HG03439 (cell line): ENCODE measurements around the gene ARHGEF16.

ENCODE experiments used
- ATAC-seq: cut with Tn5 transposase; IDR thresholded peaks from one replicate; pipeline ENCODE4 v1.9.1; 2021; ENCODE audit warnings: mild to moderate bottlenecking, moderate library complexity; ENCODE audit not compliant: unreplicated experiment

Gene ARHGEF16

DNA sequence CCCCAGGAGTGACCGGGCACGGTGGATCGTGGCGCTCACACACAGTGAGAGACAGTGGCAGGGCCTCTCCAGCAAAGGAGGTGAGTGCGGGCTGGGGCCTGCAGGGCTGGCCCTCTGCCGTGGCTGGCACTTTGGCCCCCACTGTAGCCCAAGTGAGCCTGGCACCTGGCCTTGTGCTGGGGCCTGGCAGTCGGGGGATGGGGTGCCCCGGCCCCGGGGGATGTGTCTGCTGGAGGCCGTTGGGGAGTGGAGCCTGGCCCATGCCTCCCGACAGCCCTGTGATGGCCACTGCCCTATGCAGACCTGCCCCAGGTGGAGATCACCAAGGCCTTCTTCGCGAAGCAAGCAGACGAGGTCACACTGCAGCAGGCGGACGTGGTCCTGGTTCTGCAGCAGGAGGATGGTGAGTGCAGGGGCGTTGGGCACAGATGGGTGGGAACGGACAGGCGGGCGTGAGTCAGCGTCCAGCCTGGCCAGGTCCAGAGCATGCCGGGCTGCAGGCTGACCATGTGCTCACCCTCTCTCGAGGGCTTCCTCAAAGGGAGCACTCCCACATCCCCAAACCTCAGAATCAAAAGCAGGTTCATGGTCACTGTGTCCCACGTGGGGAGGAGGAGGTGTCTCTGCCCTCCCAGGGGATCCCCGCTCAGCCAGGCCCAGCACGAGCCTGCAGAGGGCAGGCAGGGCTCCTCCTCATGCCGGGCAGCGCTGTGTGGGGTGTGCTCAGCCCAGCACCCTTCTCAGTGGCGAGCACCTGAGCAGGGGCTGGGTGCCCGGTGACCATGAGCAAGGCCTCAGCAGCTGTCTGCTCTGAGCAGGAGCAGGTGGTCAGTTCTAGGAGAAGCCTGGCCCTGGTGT is 25.3 kb downstream of the ARHGEF16 start:
- ATAC-seq, result no peak

DNA sequence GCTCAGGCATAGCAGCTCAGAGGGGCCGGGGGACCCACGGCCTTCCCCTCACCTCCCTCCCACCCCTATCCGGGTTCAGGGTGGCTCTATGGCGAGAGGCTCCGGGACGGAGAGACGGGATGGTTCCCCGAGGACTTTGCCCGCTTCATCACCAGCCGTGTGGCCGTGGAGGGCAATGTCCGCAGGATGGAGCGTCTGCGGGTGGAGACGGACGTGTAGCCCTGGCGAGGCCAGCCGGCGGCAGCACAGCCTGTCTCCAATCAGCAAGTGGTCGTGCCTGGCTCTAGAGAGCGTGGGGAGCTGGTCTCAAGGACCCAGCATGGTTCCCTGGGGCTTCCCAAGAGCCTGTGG is 25.9 kb downstream of the ARHGEF16 start:
- no peak for ATAC-seq

DNA sequence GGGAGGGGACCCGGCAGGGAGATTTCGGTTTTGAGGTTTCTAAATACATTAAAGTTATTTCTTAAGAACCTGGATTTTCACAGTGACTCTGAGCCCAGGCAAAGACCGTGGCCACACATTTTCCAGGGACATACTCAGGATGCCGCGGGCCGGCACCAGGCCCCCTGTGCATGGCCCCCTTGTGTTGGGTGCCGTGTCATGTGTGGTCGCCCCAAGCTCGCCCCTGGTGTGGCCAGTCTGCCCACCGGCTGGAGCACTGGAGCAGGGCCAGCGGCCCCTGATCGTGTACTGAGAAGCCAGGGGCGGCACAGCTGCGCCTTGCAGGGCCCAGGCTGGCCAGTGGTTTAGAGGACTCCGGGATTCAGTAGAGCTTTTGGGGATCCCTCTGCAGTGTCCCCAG is 26.6 kb downstream of the ARHGEF16 start:
- no peak for ATAC-seq

DNA sequence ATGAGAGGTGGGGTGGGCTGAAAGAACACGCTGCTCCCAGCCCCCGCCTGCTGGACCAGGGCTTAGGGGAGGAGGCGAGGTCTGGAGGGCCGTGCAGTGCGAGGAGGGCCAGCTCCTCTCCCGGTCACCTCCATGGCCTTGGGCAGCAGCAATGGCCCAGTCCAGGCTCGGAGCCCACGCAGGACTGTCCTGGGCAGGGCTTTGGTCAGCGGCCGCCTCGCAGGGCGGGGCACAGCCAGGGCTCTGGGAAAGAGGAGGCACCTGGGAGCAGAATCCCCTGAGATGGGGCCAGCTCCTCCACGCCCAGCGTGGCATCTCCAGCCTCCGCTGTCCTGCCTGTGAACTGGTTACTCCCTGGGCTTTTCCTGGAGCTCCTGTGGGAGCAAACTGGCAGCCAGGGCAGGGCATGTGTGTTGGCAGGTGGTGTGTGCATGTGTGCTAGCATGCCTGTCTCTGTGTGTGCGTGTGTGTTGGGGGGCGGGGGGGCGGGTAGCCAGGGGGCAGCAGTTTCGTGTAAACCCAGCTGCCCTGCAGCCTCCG is 27.4 kb downstream of the ARHGEF16 start:
- ATAC-seq, result no peak

DNA sequence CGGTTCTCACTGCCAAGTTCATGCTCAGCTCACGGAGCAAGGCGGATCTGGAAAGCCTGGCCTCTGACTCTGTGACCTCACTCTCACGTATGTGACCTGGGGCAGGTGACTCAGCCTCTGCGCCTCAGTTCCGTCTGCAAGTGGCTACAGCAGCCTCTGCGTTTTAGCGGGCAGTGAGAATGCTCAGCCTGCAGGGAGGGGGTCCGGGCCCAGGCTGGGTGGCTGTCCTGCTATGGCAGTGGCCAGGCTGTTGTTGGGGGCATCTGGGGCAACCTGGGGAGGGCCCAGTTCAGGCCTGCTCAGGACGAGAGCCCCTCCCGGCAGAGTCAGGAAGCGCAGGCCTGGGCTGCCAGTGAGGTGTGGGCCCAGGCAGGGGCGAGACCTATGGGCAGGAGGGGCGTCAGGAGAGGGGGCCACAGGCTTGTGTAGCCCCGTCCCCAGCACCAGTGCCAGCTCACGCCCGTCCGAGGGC is 27.9 kb downstream of the ARHGEF16 start:
- no peak for ATAC-seq

DNA sequence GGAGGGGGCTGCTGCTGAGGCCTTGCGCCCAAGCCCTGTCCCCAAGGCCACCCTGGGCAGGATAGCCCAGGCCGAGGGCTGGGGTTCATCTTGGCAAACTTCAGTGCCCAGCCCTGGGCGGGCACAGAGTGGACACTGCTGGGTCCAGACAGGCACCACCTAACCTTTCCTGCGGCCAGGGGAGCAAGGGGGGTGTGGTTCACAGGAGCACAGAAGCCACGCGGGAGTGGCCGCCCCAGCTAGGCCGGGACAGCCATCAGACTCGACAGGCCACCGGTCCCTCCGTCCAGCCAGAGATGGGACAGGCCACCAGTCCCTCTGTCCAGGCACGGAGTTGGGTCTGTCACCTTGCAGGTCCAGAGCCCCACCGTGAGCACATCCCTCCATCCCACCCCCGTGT is 28.9 kb downstream of the ARHGEF16 start:
- no peak for ATAC-seq

DNA sequence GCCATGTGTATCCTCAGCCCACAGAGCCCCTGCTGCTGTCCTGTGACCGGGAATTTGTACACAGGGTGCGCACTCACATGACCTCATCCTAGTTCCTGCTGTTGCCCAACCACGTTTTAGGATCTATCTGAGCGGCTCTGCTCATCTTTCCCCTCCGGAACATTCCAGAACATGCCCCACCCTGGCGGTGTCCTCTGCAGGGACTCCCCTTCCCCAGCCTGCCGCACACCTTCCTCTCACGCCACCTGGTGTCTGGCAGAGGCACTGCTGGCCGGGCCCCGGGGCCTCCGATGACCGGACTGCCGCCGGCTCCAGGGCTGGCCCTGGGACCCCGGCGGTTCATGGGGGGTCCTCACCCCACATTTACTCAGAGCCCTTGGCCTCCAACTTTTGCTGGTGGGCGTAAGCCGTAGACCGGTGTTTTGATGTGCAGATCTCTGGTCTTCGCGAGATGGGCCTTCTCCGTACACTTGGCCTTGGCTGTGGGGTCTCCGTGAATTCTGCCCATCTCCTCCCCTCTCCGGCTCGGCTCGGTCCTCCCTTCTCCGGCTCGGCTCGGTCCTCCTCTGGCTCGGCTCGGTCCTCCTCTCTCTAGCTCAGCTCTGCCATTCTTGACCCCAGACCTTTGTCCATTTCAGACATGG is 29.5 kb downstream of the ARHGEF16 start:
- ATAC-seq, result no peak

DNA sequence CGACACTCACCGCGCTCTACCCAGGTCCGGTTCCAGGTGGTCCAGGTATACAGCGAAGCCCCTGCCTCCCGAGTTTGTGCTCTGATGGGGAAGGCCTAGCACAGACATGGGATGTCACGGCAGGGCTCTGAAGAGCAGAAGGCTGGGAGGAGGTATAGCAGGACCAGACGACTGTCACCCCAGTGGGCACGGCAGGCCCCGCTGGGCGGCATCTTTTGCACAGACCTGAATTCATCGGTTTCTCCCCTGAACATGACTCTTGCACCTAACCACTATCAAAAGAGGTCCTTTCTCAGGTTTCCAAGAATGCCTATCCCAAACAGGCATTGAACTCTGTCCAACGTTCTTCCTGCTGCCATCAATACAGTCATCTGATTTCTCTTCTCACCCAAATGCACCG is 30.6 kb downstream of the ARHGEF16 start:
- ATAC-seq, result no peak

DNA sequence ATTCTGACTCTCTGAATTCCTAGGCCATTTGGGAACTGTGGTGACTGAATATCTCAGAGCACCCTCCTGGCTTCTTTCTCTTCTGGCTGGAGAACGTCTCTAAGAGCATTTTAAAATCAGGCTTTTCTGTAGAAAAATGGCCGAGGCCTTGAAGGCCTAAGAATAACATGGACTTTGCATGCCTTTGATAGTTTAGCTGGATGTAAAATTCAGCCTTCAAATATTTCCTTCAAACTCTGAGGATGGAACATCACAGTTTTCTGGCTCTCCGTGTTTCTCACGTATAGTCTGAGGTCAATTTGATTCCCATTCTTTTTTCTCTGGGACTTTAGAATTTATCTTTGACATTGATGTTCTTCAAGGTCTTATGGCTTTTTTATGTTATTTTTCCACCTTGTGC is 34.0 kb downstream of the ARHGEF16 start:
- no peak for ATAC-seq

DNA sequence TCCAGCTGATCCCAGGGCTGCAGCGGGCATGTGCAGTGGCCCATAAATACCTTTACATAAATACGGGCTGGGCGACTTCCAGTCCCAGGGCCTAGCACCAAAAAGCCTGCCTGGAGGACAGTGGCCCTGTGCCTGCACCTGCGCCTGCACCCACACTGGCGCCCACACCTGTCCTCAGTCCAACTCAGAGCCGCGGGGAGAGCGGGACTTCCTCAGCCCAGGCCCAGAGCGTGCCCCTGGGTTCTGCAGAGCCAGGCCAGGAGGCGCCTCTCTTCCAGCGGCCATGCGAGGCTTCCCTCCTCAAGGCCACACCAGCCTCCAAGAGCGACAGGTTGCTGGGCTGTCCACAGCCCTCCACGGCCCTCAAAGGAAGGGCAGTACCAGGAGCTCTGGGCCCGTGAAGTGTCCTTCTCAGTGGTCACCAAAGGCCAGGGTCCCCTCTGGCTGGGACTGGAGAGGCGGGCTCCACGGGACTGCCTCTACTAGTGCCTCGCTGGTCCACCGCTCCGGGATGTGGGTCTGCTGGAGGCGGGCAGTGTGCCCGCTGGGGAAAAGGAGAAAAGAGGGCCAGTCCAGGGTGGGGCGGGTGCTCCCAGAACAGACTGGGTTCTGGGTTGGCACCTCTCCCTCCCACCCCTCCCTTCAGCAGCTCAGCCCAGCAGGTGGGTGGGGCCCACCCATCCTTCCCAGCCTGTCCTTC is 35.7 kb downstream of the ARHGEF16 start:
- ATAC-seq, result no peak

DNA sequence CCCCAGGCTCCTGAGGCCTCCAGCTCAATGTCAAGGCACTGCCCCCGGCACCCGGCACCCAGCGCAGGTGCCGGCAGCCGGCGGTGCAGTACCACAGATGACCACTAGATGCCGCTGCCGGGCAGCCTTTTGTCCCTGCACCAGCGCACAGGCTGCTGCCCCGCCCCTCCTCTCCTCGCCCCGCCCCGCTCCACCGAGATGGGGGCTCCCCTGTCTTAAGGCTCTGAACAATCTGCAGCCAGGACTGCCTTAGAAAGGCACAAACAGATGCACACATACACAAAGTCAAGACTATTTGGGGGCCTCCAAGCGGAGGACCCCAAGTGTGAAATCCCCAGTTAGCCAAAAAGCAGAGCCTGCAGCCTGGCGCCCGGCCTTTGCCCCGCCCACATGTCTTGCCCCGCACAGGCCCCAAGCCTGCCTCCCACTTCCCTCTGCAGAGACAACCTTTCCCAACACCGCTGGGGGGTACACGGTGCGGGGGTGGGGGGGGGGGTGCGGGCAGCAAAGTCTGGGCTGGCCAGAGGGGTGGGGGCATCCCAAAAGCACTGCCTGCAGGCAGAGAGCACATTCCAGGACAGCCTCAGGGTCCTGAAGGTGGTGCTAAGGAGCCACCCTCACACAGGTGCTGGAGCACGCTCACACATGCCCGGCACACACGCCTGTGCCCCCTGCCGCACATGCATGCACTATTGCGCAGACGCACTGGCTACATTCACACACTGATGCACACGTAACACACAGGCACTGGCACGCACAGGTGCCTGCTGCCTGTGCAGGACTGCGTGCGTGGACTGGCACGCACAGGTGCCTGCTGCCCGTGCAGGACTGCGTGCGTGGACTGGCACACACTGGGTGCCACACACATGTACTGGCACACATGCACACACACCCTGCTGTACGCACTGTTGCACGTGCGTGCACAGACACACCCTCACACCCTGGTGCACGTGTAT is 37.1 kb downstream of the ARHGEF16 start:
- ATAC-seq, result peak; percentile 64

DNA sequence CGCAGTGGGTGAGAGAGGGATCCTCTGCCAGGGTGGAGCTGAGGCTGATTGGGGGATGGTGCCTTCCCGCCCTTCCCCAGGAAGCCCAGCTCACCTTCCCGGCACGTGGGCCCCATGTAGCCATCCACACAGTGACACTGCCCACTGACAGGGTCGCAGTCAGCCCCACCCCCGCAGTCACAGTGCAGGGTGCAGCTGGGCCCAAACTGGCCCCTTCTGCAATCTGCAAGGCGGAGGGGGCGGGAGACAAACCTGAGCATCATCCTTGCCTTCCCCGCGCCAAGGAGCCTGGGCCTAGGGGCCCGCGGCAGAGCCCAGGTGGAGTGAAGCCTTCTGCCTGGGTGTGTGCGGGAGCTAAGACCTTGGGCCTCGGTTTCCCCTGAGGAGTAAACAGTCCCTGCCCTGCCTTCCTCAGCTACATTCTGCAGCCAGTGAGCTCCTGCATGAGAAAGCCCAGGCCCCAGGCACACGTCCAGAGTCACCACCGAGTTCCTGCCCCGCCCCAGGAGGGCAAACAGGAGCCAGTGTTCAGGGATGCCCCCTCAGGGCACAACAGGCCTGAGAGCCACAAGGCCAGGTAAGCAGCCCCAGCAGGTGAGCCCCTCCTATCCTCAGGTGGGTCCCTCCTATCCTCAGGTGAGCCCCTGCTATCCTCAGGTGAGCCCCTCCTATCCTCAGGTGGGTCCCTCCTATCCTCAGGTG is 38.2 kb downstream of the ARHGEF16 start:
- no peak for ATAC-seq

DNA sequence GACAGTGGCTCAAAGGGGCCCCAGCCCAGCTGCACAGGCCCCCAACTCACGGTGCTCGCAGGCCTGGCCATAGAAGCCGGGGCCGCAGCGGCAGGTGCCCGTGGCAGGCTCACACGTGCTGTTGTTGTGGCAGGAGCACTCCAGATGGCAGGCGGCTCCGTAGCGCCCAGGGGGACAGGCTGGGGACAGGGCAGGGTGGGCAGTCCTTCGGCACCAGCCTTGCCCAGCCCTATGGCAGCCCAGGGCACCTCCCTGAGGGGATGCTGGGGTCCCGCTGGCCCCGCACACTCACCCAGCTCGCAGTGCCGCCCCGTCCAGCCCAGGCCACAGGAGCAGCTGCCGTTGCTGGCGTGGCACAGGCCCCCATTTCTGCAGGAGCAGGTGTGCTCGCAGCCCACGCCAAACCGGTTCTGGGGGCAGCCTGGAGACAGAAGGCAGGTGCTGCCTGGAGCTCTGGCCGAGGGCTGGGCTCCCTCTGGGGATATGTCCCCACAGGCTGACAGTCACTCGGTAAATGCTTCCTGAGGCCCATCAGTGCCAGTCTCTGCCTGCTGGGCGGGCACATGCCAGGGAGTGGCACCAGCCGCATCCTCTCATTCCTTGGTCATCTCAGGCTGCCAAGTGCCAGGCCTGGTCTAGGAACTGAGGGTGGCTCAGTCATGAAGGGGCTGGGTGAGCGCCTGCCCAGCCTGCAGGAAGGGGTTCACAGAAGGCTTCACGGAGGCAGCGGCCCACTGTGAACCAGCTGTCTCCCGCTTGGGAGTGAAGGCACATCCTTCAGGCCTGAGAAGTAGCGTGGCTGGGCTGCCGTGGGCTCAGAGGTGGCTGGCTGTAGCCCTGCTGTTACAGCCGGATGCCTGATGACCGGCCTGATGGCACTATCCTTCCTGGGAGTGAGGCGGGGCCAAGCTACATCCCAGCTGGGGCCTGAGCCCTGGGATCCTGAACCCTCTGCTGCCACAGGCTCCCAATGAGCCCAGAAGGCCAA is 40.1 kb downstream of the ARHGEF16 start:
- ATAC-seq, result no peak

DNA sequence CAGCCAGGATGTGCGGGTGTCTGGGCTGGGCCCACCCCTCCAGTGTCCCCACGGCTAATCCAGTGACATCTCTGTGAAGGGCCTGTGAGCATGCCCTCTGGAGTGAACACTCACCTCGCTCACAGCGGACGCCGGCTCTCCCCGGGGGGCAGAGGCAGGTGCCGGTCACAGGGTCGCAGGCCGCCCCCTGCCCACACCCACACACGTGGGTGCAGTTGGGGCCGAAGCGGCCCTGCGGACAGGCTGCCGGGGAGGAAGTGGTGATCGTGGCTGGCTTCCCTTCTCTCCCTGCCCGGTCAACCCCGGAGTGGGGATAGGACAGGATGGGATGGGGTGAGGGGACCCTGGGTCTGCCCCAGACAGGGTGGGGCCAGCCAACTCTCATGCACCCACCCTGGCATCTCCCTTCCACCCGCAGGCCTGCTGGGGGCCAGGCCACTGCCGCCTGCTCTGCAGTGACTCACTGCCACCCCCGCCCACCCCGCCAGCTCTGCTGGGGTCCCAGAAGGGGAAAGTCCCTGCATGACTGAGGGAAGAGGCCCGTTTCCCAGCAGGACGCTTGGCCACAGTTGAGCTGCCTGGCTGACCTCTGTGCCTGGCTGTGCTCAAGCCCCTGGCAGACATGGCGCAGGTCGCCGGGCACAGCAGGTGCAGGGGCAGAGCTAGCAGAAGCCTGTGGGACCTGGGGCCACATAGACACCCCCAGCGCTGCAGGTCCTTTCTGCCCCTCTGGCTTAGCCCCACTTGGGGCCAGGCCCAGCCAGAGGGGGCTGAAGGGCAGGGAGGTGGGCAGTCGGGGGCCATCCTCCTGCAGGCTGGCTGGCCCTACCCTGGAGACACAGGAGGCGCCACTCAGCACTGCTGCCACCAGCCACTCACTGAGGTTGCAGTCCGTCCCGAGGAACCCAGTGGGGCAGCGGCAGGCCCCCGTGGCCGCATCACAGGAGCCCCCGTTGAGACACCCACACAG is 41.6 kb downstream of the ARHGEF16 start:
- ATAC-seq, result no peak

DNA sequence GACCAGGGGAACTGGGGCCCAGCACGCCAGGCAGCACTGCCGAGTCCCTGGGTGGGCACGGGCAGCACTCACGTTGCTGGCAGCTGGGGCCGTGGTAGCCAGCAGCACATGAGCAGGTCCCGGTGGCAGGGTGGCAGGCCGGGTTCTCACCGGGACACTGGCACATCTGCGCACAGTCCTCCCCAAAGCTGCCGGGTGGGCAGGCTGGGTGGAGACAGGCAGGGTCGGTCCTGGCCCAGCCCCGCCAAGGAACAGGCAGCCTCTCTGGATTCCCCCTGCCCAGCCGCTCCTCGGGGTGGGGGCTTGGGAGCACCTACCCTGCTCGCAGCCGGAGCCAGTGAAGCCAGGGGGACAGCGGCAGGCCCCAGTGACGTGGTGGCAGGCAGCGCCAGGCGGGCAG is 42.5 kb downstream of the ARHGEF16 start:
- no peak for ATAC-seq

DNA sequence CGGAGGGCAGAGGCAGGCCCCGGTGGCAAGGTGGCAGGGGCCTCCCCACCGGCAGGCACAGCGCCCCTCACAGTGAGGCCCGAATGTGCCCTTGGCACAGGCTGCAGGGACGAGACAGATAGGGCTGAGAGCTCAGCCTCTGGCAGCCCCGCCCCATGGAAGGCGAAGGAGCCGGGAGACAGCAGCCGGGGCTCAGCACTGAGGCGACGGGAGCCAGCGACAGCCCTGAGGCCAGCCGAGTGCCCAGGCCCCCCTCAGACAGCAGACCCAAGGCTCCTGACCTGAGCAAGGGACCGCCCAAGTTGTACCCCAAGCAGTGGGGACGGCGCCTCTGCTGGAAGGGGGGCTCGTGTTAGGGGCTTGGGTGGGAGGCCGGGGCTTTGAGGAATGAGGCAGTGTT is 43.1 kb downstream of the ARHGEF16 start:
- ATAC-seq, result no peak

DNA sequence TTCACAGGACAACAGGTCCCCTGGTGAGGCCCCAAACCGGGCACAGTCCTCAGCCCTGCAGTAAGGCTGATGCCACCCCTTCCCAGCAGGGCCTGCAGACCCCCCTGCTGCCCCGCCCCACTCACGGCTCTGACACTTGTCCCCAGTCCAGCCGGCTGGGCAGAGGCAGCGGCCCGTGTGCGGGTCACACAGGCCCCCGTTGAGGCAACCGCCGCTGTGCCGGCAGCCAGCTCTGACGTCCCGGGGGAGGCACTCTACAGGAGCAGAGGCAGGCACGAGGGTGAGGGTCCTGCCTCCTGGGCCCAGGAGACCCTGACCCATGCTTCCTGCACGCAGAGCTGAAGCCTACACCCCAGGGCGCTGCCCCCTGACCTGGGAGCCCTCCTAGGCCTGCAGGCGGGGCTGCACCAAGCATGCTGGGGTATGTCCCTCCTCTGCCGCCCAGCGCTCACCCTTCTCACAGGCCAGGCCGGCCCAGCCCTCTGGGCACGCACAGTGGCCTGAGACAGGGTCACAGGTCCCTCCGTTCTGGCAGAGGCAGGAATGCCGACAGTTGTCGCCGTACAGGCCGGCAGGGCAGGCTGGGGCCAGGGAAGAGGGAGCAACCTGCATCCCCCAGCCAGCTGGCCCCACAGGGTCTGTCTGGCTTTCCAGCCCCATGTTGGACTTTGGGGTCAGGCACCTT is 43.9 kb downstream of the ARHGEF16 start:
- ATAC-seq, result no peak
